HG02973 (cell line): ENCODE results near the gene ANKRD26.

Experiments
- ATAC-seq: cut with Tn5 transposase; IDR thresholded peaks from one replicate; pipeline ENCODE4 v1.9.1; 2021; ENCODE audit warnings: moderate library complexity; ENCODE audit not compliant: unreplicated experiment

ANKRD26 gene

DNA sequence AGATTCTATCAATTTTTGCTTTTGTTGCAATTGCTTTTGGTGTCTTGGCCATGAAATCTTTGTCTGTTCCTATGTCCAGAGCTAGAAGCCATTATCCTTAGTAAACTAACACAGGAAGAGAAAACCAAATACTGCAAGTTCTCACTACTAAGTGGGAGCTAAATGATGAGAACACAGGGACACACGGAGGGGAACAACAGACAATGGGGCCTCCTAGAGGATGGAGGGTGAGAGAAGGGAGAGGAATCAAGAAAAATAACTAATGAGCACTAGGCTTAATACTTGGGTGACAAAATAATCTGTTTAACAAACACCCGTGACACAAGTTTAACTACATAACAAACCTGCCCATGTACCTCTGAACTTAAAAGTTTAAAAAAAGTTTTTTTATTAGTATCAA lies 78.2 kb downstream of the ANKRD26 start:
- ATAC-seq, result no peak

DNA sequence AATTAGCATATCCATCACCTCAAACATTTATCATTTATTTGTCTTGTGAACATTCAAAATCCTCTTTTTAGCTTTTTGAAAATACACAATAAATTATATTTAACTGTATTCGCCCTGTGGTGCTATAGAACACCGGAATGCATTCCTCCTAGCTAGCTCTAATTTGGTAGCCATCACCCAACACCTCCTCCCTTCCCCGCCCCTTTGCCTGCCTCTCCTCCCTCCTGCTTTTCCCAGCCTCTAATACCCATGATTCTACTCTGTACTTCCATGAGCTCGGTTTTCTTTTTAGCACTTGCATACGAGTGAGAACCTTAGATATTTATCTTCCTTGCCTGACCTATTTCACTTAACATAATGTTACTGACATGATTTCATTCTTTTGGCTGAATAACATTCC lies 80.1 kb downstream of the ANKRD26 start:
- no peak for ATAC-seq

DNA sequence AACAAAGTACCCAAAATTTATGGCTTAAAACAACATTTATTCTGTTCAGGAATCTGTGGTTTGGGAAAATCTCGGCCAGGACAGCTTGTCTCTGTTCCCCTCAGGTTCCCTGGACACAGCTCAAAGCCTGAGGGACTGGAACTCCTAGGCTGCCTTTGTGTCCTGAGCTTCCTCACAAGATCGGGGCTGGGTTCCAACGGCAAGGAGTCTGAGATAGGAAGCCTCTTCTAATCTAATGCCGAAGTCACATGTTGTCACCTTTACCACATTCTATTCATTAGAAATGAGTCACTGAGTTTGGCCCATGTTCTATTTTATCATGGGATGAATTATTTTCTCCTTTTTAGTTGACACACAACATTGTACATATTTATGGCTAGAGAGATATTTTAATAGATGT lies 80.5 kb downstream of the ANKRD26 start:
- ATAC-seq, result no peak

DNA sequence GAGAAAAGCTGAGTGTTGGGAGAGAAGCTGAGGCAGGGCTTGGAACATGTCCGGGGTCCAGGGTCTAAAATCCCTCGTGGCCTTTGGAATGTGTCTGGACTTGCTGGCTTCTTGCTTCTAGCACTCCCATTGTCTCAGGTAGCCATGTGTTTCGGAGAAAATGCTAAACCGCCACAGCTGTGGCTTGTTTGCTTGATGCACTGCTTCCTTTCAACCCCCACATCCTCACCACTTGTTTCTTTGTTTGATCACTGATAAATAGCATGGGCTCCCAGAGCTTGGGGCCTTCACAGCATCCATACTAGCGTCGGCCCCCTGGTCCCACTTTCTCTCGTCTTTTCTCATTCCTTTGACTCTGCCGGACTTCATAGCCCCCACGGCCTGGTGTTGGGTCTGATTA lies 102.7 kb downstream of the ANKRD26 start:
- no peak for ATAC-seq

DNA sequence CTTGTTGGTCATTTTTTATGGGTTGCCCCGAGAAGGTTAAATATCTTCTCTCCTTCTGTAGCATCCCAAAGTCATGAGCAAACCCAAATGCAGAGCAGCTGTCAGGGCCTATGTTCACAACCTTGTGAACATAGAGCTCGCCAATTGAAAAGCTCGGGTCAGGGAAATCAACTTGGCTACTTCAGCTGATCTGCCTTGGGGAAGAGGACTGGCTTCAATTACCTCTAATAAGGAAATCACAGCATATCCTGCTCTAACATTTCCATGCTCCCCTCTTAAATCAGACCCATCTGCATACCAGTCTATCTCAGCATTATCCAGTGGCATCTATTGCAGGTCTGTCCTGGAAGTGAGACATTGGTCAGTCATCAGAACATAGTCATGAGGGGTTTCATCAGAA lies 105.6 kb downstream of the ANKRD26 start:
- ATAC-seq, result no peak

DNA sequence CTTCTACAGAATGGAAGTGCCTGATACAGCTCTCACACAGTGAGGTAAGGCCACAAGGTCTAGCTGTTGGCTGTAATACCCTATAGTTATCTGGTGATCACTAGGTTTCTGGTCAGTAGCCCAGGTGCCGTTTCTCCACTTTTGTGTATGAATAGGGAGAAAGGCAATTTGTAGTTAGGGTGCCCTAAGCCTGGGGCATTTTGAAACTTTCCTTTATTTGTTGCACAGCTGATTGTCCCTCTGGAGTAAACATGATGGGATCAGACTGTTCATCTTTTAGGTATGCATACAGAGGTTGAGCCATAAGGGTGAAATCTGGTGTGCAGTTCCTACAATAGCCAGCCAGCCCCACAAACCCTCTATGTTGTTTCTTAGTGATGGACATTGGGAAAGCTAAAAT lies 112.4 kb downstream of the ANKRD26 start:
- no peak for ATAC-seq

DNA sequence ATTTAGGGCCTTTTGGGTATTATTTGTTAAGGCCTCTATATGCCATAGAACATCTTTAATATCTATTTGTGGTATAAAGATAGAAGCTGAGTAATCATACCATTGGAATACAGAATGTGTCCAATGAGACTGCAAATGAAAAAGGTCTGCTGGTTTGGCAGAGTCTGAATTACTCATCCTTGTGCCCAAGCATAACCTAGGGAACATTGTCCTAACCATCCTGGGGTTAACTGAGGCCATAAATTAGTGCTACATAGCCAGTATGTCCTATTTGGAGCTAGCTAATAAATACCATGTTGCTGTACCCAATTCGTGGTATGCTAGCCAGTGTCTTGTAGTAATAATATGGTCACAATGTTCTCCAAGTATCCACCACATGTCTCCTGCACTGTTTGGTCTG lies 117.1 kb downstream of the ANKRD26 start:
- ATAC-seq, result no peak

DNA sequence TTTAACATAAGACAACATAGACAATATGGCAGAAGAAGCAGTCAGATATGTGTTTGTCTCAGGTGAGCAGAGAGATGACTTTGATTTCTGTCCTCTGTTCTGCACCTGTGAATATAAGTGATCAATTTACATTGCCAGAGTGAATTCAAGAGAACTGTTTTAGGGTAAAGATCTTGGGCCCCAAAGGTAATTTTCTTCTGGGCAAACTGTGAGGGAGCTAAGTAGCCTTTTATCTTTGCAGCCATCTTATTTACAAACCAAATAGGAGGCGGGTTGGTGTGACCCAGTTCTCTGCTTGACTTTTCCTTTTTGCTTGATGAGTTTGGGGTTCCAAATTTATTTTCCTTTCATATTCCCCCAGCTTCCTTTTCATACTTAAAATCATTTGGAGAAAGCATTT lies 118.2 kb downstream of the ANKRD26 start:
- ATAC-seq, result no peak

DNA sequence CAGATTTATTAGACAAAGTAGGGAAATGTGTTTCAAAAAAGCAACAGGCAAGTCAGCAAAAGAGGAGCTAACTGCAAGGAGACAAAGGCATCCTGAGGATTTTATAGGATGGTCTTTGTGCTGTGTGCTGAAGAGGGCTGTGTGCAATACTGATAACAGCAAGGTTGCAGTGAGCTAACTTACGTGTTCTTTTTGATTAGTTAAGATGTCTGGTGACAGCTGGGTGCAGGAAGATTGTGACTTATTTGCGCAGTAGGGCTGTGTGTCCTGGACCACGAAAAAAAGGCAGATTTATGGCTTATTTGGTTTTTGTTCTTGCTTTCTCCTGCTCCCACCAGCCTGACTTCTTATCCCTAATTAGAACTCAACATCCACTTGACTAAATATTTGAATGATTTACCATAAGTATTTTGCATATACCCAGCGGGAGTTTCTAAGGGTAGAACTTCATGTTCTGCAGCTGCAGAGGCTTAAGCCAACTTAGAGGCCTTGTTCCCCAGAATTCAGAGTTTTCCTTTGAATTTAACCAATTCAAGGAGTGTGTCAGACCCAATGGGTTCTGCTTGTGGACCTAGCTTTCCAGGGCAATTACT lies 119.0 kb downstream of the ANKRD26 start:
- no peak for ATAC-seq

DNA sequence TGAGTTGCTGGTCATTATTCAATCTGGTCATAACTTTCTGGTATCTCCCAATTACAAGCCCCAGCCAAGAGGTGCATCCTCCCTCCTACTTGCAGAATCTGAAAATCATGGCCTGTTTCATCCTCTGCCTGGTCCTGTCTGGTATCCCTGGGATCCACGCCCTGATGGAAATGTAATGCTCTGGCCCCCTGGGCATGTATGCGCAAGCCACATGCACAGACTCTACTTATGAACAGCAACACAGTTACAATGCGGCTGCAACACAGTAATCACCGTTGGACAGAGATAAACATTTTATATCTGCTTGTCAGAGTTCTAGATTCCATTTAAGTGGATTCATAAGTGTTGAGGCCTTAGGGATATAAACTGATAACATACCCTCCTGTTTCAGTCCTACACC lies 121.8 kb downstream of the ANKRD26 start:
- ATAC-seq, result no peak

DNA sequence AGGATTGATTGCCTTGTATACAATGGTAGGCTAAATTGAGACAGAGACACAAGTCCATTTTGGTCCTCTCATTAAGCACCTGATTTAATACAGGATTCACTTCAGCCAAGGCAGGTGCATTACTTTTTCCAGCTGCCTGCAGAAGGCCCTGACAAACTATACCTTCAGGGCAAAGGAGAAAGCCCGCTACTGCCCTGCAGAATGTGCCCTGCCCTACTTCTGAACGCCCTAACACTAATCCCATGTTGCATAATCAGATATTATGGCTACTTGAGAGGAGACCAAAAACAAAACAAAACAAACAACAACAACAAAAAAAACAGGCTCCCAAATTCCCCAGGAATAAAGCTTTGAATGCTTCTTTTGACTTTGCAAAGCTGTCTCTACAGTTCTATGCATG lies 122.7 kb downstream of the ANKRD26 start:
- no peak for ATAC-seq

DNA sequence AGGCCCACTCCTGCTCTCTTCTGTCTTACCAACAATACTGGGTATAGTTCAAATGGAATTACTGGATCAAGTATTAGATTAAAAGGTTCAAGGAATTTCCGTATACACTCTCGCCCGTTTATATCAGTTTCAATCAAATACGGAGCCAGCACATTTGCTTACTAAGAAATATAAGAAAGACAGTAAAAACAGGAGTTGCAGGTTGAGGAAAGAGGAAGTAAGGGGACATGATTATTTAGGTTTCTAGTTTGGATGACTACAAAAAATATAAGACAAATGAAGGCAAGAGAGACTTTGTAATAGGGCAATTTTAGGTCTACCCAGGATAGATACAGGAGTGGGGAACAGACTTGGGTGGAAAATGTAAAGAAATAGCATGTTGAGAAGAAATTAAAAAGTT lies 129.6 kb downstream of the ANKRD26 start:
- ATAC-seq, result no peak

DNA sequence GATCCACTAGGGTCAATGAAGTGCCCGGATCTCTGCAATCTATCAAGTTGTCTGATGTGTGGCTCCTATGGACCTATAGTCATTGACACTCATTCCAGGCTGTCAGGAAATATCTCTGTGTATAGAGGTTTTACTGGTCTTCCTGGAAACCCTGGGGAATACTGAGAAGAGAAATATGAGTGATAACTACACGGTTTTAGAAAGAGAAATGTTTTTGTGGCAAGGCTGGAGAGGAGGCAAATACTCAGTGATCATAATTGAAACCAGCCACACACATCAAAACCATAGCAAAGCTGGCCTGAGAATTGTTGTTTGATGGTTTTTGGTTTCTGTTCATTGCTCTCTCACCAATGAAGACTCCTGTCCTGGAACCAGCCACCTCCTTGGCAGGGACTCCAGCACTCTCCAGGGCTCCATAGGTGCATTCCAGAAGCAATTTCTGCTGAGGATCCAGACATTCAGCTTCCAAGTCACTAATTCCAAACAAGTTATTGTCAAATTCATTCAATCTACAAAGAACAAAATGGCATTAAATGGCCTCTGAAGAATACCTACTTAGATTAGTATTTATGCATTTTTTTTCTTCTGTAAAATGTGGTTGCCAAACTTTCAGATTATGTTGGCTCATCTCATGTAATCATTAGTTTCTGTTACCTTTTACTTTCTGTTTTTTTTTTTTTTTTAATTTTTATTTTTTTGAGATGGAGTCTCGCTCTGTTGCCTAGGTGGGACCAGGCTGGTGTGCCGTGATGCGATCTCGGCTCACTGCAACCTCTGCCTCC lies 131.0 kb downstream of the ANKRD26 start:
- ATAC-seq, result peak; percentile 85

DNA sequence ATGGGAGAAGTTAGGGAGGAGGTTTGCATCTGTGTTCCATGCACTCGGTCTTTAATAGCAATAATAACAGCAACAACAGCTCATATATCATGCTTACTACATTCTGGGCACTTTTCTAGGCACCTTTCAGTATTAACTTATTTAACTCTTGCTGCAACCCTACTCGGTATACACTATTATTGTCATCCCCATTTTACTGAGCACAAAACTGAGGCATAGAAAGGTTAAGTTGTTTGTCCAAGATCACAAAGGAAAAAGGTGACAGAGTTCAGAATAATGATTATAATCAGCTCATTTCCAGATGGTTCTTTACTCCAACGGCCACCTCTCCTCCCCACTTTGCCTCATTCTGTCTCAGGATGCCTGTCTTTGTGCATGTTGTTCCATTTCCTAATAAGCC lies 137.5 kb downstream of the ANKRD26 start:
- no peak for ATAC-seq

DNA sequence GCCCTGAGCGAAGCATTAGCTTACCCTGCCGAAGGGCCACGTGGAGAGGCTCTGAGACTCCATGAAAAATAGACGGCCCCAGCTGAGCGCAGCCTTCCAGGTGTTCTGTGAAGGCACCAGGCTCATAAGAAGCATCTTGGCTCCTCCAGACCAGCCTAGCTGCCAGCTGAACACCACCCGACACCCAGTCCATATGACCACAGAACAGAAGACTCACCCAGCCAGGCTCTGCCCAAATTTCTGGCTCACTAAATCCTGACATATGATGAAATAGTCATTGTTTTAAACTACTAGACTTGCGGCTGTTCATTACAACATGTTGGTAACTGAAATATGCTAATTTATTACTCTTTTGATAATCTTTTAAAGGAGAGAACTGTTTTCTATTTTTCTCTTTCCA lies 140.0 kb downstream of the ANKRD26 start:
- no peak for ATAC-seq

DNA sequence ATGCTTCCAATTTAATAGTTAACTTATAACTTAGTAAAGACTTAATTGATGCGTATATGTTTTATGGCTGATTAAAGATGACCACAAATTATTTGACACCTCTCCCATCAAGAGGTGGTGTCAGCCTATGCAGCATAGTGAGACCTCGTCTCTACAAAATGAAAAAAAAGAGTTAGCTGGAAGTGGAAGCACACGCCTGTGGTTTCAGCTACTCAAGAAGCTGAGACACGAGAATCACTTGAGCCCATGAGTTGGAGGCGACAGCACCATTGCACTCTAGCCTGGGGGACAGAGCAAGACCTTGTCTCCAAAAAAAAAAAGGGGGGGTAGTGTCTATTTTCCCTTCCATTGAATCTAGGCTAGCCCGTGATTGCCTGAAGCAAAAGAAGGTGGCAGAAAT lies 140.5 kb downstream of the ANKRD26 start:
- ATAC-seq, result no peak
